ENCODE results near the gene NUMA1. TPM values are rescaled to one million over a fixed set of nuclear protein-coding genes. Genes with fewer than 3 reads are reported as not detected.

The NUMA1 gene
- polyA plus RNA-seq, 3 donors, result 4.1 to 91.2 (median 12.4) TPM

DNA sequence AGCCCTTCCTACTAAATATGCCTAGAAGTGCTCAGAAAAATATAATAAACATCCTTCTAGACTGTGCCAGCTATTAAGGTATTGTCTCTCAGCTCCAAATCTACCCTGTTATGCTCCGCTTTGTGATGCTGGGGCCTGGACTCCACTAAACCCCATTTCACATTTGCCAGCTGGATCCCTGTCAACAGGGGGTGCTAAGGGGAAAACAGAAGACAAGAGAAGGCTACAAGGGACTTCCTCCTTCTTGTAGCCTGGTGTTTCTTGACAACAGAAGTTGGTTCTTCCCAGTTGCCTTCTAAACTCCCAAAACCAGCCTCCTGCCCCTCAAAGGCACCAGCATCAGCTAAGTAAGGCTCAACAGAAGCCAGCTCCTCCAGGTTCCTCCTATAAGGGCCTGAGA, 5.2 kb downstream of the NUMA1 start:
- TF ChIP-seq, protein P1, sequence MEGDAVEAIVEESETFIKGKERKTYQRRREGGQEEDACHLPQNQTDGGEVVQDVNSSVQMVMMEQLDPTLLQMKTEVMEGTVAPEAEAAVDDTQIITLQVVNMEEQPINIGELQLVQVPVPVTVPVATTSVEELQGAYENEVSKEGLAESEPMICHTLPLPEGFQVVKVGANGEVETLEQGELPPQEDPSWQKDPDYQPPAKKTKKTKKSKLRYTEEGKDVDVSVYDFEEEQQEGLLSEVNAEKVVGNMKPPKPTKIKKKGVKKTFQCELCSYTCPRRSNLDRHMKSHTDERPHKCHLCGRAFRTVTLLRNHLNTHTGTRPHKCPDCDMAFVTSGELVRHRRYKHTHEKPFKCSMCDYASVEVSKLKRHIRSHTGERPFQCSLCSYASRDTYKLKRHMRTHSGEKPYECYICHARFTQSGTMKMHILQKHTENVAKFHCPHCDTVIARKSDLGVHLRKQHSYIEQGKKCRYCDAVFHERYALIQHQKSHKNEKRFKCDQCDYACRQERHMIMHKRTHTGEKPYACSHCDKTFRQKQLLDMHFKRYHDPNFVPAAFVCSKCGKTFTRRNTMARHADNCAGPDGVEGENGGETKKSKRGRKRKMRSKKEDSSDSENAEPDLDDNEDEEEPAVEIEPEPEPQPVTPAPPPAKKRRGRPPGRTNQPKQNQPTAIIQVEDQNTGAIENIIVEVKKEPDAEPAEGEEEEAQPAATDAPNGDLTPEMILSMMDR (IDR thresholded peaks at IDR 0.05), result peak; percentile 67
- Histone ChIP-seq H3K9me3 (replicated peaks in 1 of 2; ENCODE audit: control insufficient read depth in 1 of 2, insufficient read depth in 1 of 2, low read length in 2 of 2) (no peaks in the 10 kb centered on the region), H3K27ac (ENCODE audit: low read depth in 1 of 2, low read length in 2 of 2) (peak overlapping the region; percentile 43 to 86), H3K9ac (ENCODE audit: insufficient read depth, low read length, poor library complexity, severe bottlenecking) (peak overlapping the region; percentile 42), H3K79me2 (ENCODE audit: insufficient read depth, low read length) (peaks cover 95% of the 10 kb centered on the region), H3K4me3 (replicated peaks in 1 of 3; ENCODE audit: low read depth in 2 of 3, low read length in 3 of 3) (peak overlapping the region in 2 of 3 experiments; percentile 0 to 61), H3K4me2 (replicated peaks; ENCODE audit: extremely low read depth, low read length, poor library complexity, severe bottlenecking) (peak overlapping the region; percentile 74), H3K4me1 (ENCODE audit: control insufficient read depth in 1 of 2, insufficient read depth in 2 of 2, low read length in 2 of 2) (peaks cover 42 to 74% of the 10 kb centered on the region in 2 donors), H2AFZ (ENCODE audit: insufficient read depth, low read depth, low read length, poor library complexity, severe bottlenecking) (peak overlapping the region; percentile 79), H3K27me3 (ENCODE audit: control insufficient read depth in 2 of 2, insufficient read depth in 2 of 2, low read length in 2 of 2) (no peaks in the 10 kb centered on the region), H4K20me1 (ENCODE audit: insufficient read depth, low read length) (no peaks in the 10 kb centered on the region), H3K36me3 (replicated peaks in 1 of 2; ENCODE audit: control insufficient read depth in 1 of 2, insufficient read depth in 2 of 2, low read length in 2 of 2) (no peaks in the 10 kb centered on the region)
- Mint-ChIP-seq H3K27ac (peak overlapping the region; percentile 91 to 98 (median 96)), H3K4me3 (peak overlapping the region; percentile 68 to 88), H3K27me3 (ENCODE audit: low read depth in 3 of 3) (no peaks in the 10 kb centered on the region), H3K9me3 (no peaks in the 10 kb centered on the region), H3K36me3 (peaks cover 0 to 4% of the 10 kb centered on the region in 2 donors), H3K4me1 (peaks cover 56% of the 10 kb centered on the region)
- DNase-seq, result peak; percentile 64 to 71 (median 65)
- intact Hi-C loops (cut with micrococcal nuclease), result loop anchor here in 1 of 2 donors (5.0 kb wide), 1 partner anchor 33 kb away; no protein-coding TSS in a partner anchor
- no CpG with 5 or more reads among the region's 1 CpG for WGBS (ENCODE audit: insufficient coverage)

GRCh38 chr11:72072348-72072747, 8.0 kb downstream of the NUMA1 start:
- peak overlapping the region; percentile 2 for H2AFZ ChIP-seq (ENCODE audit: insufficient read depth, low read depth, low read length, poor library complexity, severe bottlenecking)
- Mint-ChIP-seq H3K36me3 (peaks cover 5 to 14% of the 10 kb centered on the region in 2 donors), H3K4me3 (no peak overlapping the region), H3K27ac (peak overlapping the region; percentile 66 to 81 (median 78)), H3K9me3 (no peaks in the 10 kb centered on the region), H3K27me3 (ENCODE audit: low read depth in 3 of 3) (no peaks in the 10 kb centered on the region), H3K4me1 (peaks cover 67% of the 10 kb centered on the region)
- H3K27me3 ChIP-seq (ENCODE audit: control insufficient read depth in 2 of 2, insufficient read depth in 2 of 2, low read length in 2 of 2), result no peaks in the 10 kb centered on the region
- H3K4me2 ChIP-seq (replicated peaks; ENCODE audit: extremely low read depth, low read length, poor library complexity, severe bottlenecking), result no peak overlapping the region
- TF ChIP-seq, protein P1 (IDR thresholded peaks at IDR 0.05), result no peak
- H3K9me3 ChIP-seq (replicated peaks in 1 of 2; ENCODE audit: control insufficient read depth in 1 of 2, insufficient read depth in 1 of 2, low read length in 2 of 2), result no peaks in the 10 kb centered on the region
- H3K4me1 ChIP-seq (ENCODE audit: control insufficient read depth in 1 of 2, insufficient read depth in 2 of 2, low read length in 2 of 2), result peaks cover 54 to 76% of the 10 kb centered on the region in 2 donors
- intact Hi-C loops (cut with micrococcal nuclease), result no loop called here
- no peak overlapping the region for H3K9ac ChIP-seq (ENCODE audit: insufficient read depth, low read length, poor library complexity, severe bottlenecking)
- WGBS (ENCODE audit: insufficient coverage), result 58% methylated on average over 3 of the region's 3 CpGs
- H4K20me1 ChIP-seq (ENCODE audit: insufficient read depth, low read length), result no peaks in the 10 kb centered on the region
- H3K36me3 ChIP-seq (replicated peaks in 1 of 2; ENCODE audit: control insufficient read depth in 1 of 2, insufficient read depth in 2 of 2, low read length in 2 of 2), result peaks cover 5 to 7% of the 10 kb centered on the region in 2 donors
- peaks cover 91% of the 10 kb centered on the region for H3K79me2 ChIP-seq (ENCODE audit: insufficient read depth, low read length)
- peak overlapping the region; percentile 6 to 55 for H3K27ac ChIP-seq (ENCODE audit: low read depth in 1 of 2, low read length in 2 of 2)
- peak in 2 of 3 donors; percentile 43 to 58 for DNase-seq
- no peak overlapping the region for H3K4me3 ChIP-seq (replicated peaks in 1 of 3; ENCODE audit: low read depth in 2 of 3, low read length in 3 of 3)
